DMS79 treated with DMSO at 0.1 percent for 48 hours (cell line): Measurements from ENCODE around the gene CROCC2.
A peak's percentile ranks its signal among the peaks of the same experiment; 100 is the strongest.

Experiments used
- DNase-seq: peaks from one replicate; lab custom pipeline; 2025; lab: John Stamatoyannopoulos, UW

Gene CROCC2

DNA sequence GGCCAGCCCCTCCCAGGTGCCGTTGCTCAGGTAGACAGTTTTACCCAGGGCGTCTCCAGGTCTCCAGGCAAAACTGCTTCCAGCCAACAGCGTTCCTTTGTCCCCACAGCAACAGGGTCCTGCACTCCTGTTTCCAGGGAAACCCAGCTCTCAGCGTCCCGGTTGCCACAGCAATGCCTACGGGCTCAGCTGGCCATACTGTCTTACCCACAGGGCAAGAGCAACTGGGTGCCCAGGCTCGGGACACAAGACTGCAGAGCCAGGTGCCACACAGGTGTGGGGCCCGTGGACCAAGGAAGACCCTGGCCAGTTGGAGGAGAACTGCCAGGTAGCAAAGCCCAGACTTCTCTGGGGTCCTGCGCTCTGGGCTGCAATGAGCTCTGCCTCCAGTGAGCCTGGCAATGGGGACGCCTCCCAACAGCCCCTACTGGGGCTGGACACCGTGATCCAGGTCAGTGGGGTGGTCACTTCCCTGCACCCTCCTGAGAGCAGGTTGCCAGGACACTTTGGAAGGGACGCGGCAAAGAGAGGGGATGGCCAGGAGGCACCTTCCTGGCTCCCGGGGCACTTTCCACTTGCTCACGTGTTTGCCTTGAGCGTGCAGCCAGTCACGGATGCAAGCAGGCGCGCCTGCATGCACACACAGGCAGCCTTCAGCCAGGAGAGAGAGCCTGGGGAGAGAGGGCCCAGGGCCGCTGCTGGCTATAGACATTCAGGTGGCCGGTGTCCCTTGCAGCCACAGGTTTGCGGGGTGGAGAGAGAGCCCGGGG lies at the start of gene CROCC2:
Gene CROCC2, plus strand, starts transcription at position 196 of the 770 bp plus-strand sequence. Its CDS starts 178 bp downstream, at position 374.
- DNase-seq, result peak; percentile 67

GRCh38 chr2:240857039-240858008 lies 48.8 kb upstream of the CROCC2 start:
- DNase-seq, result no peak

- no peak for DNase-seq
These were observed 47.8 kb upstream of the CROCC2 start for GRCh38 chr2:240858321-240858720.

GRCh38 chr2:240858871-240859270 lies 47.3 kb upstream of the CROCC2 start:
- DNase-seq, result no peak

- DNase-seq, result no peak
These were observed 44.6 kb upstream of the CROCC2 start for GRCh38 chr2:240861547-240861946.

- no peak for DNase-seq
These were observed 41.7 kb upstream of the CROCC2 start for GRCh38 chr2:240864475-240864874.

DNA sequence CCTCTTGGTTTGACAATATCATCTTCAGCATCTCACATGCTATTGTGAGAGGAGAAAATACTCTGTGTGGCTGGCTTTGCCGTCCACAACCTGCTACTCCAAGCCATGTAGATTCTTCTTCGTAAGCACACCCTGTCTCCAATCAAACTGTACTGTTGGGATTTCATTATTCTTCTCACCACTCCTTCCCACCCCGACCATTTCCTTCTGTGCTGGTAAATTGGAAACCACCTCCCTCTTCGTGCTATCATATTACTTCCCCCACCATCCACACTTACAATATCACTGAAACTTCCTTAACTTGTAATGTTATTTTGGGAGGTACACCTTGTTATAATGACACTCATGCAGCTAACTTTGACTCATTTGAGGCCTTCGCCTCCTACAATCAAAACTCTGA lies 40.7 kb upstream of the CROCC2 start:
- DNase-seq, result no peak

- no peak for DNase-seq
These were observed 37.6 kb upstream of the CROCC2 start, which contains the start of gene AGXT for GRCh38 chr2:240868286-240869108. TSS of gene AGXT (plus strand) at chr2:240868824. CDS start at chr2:240868866, 42 bp downstream.

DNA sequence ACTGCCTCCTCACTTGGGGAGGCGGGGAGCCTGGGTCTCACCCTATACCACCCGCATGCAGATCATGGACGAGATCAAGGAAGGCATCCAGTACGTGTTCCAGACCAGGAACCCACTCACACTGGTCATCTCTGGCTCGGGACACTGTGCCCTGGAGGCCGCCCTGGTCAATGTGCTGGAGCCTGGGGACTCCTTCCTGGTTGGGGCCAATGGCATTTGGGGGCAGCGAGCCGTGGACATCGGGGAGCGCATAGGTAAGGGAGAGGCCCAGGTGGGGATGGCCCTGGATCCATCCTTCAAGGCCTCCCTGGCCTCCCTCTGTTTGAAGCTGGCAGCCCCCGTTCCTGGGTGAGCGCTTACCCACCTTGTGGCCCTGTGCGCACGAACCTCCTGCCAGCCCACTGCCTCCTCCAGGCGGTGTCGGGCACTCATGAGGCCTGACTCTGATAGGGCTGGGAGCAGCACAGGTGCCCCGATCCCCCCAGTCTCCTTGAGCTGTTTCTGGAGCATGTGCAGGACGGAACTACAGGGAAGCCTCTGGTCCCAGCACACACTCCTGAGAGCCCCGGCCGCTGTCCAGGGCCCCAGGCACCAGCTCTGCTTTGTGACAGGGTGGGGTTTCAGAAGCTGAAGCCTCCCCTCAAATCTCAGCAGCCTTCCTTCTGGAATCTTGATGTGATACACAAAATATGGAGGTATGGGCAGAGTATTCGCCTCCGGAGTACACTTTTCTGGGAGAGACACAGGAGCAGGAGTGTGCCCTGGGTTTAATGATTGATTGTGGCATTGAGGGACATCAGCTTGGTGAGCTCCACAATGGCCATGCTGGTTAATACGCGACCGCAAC lies 36.8 kb upstream of the CROCC2 start:
- no peak for DNase-seq

DNA sequence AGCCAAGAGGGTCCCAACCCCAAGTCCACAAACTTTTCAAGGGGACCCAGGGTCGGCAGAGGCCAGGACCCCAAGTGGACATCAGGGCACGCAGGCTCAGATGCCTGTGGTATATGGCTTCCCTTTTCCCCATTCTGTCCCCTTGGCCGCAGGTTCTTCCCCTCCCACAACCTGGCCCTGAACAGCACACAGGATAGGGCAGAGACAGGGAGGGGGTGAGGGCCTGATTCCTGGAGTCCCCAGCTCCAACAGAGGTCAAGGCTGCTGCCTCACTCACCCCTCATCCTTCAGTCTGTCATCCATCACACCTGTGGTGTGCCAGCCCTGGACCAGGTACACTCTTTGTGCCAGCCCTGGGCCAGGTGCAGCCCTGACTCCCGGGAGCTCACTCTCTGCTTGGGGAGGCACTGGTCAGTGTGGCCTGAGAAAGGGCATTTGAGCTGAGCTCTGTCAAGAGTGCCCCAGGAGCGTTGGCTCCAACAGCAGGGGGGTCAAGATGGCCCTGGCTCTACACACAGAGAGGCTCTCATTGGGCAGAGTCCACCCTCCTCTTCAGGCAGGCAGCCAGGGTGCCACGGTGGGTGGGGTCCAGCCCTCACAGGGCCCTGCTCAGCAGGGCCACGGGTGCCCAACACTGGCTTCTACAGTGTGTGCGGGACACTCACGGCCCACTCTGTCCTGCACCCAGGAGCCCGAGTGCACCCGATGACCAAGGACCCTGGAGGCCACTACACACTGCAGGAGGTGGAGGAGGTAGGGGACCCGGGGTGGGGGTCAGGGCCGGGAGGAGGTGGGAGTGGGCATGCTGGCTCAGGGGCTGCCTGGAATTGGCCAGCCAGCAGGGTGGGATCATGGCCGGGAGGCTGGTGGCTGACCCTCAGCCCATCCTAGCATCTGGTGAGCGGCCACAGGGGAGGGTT lies 35.9 kb upstream of the CROCC2 start:
- no peak for DNase-seq

- DNase-seq, result no peak
These were observed 34.8 kb upstream of the CROCC2 start for GRCh38 chr2:240871071-240871958.

DNA sequence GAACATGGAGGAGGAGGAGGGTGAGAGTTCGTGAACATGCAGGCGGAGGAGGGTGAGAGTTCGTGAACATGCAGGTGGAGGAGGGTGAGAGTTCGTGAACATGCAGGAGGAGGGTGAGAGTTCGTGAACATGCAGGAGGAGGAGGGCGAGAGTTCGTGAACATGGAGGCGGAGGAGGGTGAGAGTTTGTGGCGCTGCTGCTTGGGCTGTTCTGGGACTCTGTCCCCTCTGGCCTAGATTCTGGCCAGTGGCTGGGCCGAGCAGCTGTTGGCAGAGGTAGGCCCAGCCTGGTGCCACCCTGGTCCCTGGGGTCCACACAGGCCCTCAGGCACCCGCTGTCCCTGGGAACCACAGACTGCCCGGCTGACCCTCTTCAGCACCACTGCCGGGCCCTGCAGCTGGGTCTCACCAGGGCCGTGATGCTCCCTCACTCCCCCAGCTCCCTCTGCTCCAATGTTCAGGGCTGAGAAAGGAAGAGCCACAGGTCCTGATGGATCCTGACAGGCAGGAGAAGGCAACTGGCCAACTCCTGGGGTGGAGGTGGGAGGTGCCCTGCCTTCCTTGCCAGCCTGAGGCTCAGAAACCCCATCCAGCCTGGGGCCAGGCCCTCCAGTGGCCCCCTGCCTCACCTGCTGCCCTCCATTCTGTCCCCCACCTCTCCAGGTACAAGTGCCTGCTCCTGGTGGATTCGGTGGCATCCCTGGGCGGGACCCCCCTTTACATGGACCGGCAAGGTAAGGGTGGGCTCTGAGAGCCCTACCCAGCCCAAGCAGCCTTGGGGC lies 33.6 kb upstream of the CROCC2 start:
- DNase-seq, result no peak

GRCh38 chr2:240873098-240873788 lies 32.9 kb upstream of the CROCC2 start:
- no peak for DNase-seq

DNA sequence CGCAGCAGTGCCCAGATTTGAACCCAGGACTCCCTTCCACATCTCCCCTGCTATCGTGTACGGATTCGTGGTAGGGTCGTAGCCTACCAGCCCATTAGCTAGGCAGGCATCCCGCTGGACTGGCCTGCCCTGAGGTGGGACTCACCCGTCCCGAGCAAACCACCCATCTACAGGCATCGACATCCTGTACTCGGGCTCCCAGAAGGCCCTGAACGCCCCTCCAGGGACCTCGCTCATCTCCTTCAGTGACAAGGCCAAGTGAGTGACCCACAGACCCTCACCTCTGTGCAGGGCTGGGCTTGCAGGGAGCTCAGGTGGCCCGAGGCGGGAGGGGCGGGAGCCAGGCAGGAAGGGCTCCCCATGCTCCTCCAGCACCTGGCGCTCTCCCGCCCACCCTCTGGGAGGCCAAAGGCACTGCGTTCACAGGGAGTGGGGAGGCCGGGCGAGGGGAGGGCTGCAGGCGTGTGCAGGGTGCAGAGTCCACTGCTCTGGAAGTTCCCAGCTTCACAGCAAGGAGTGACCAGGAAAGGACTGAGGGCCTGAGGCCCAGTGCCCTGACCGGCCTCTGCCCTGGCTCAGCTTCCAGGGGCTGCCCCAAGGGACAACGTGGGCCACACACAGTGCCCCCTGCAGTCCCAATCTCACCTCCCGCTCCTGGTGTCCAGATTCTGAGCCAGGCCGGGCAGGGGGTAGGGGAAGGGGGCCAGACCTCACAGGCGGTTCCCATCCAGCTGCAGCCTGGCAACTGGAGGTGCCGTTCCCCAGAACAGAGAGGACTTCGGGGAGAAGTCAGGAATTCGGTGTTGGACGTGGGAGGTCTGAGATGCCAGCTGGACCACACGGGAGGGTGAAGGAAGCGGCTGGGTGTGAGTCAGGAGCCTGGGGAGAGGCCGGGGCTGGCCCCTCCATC lies 32.1 kb upstream of the CROCC2 start:
- no peak for DNase-seq

- no peak for DNase-seq
These were observed 31.4 kb upstream of the CROCC2 start for GRCh38 chr2:240874715-240875227.
